H1 (cell line): ENCODE measurements around the gene TCERG1L. TPM values are rescaled to one million over a fixed set of nuclear protein-coding genes. Genes with fewer than 3 reads are reported as not detected.

Experiments used
- CTCF ChIA-PET: fragments of 300-600 bp; sonication (Branson Sonifier 250); formaldehyde crosslinking; loops from one replicate; lab custom pipeline; 2021; ENCODE audit not compliant: partially characterized antibody; lab: Charles Lee
- POLR2A ChIA-PET: fragments of 300-600 bp; sonication (Branson Sonifier 250); formaldehyde crosslinking; loops from one replicate; lab custom pipeline; 2021; ENCODE audit warnings: inconsistent platforms; ENCODE audit not compliant: partially characterized antibody; lab: Charles Lee
- DNase-seq, 2 experiments: peaks; one replicate each; pipeline versions ENCODE4 v3.0.0 to v3.0.0-alpha.2; 2010 to 2022; ENCODE audit warnings: low spot score in 2 of 2, low read depth in 1 of 2, mixed read lengths in 1 of 2
- FAIRE-seq: peaks from 2 replicates; lab custom pipeline; 2011; peaks lifted over from hg19 to GRCh38; lab: Jason Lieb, UNC
- H2AFZ ChIP-seq: 2 replicates; pipeline ENCODE4 v1.8.1; 2012; ENCODE audit warnings: low read length, inconsistent platforms
- H2AK5ac ChIP-seq: 2 replicates; pipeline ENCODE4 v1.6.1; 2013; ENCODE audit warnings: low read depth, low read length
- H2BK120ac ChIP-seq: replicated peaks from 2 replicates; pipeline ENCODE3; 2013; ENCODE audit warnings: low read depth, low read length, inconsistent platforms
- H2BK12ac ChIP-seq: 2 replicates; pipeline ENCODE4 v1.6.1; 2013; ENCODE audit warnings: low read depth, low read length
- H2BK15ac ChIP-seq: 2 replicates; pipeline ENCODE4 v1.6.1; 2013; ENCODE audit warnings: low read length
- H2BK20ac ChIP-seq: 2 replicates; pipeline ENCODE4 v1.6.1; 2013; ENCODE audit warnings: low read length
- H2BK5ac ChIP-seq: 2 replicates; pipeline ENCODE4 v1.6.1; 2013; ENCODE audit warnings: low read depth, low read length
- H3K14ac ChIP-seq: 2 replicates; pipeline ENCODE4 v1.6.1; 2013; ENCODE audit warnings: inconsistent platforms; ENCODE audit not compliant: insufficient read length
- H3K18ac ChIP-seq: 2 replicates; pipeline ENCODE4 v1.6.1; 2013; ENCODE audit warnings: low read length; ENCODE audit errors: extremely low read depth
- H3K23ac ChIP-seq: 2 replicates; pipeline ENCODE4 v1.6.1; 2013; ENCODE audit warnings: inconsistent platforms; ENCODE audit not compliant: insufficient read length
- H3K23me2 ChIP-seq: 2 replicates; pipeline ENCODE4 v1.6.1; 2013; ENCODE audit warnings: low read depth, low read length
- H3K27ac ChIP-seq: 2 replicates; pipeline ENCODE4 v1.6.1; 2011; ENCODE audit warnings: low read depth, low read length, inconsistent platforms
- H3K27me3 ChIP-seq, 4 experiments: replicated peaks in 1 of 4; 1 replicate in 1 of 4; 2 replicates in 3 of 4; pipeline versions ENCODE4 v1.6.1 to v1.8.1; 2011 to 2013; ENCODE audit warnings: low read length in 3 of 4, mild to moderate bottlenecking in 3 of 4, inconsistent platforms in 2 of 4, mixed read lengths in 2 of 4, moderate library complexity in 1 of 4; ENCODE audit not compliant: control insufficient read depth in 3 of 4, insufficient read depth in 3 of 4; ENCODE audit errors: extremely low read depth in 1 of 4
- H3K36me3 ChIP-seq, 4 experiments: 2 replicates each; pipeline versions ENCODE4 v1.6.1 to v1.8.1; 2011 to 2013; ENCODE audit warnings: mild to moderate bottlenecking in 4 of 4, low read length in 3 of 4, moderate library complexity in 2 of 4, control low read depth in 1 of 4, inconsistent platforms in 1 of 4; ENCODE audit not compliant: insufficient read depth in 4 of 4, control insufficient read depth in 2 of 4
- H3K4ac ChIP-seq: replicated peaks from 2 replicates; pipeline ENCODE3; 2013; ENCODE audit warnings: low read length, low read depth, mixed read lengths, inconsistent platforms; ENCODE audit not compliant: insufficient read length
- H3K4me1 ChIP-seq, 4 experiments: replicated peaks in 1 of 4; 1 replicate in 1 of 4; 2 replicates in 3 of 4; pipeline versions ENCODE4 v1.6.1 to v1.8.1; 2011 to 2013; ENCODE audit warnings: low read length in 3 of 4, inconsistent platforms in 2 of 4, mixed read lengths in 1 of 4; ENCODE audit not compliant: insufficient read depth in 4 of 4, control insufficient read depth in 3 of 4
- H3K4me2 ChIP-seq, 2 experiments: 2 replicates each; pipeline versions ENCODE4 v1.6.1 to v1.8.1; 2011 to 2013; ENCODE audit warnings: low read depth in 2 of 2, low read length in 2 of 2, control low read depth in 1 of 2, inconsistent platforms in 1 of 2, mild to moderate bottlenecking in 1 of 2; ENCODE audit not compliant: insufficient read depth in 1 of 2
- H3K4me3 ChIP-seq, 4 experiments: fragments of 200-600, 300-600 bp in 1 of 4; sonication (generic), shearing (Covaris generic), sonication (Bioruptor Twin) in 1 of 4; 2 replicates each; pipeline versions ENCODE4 v1.5.1 to v1.8.1; 2011 to 2016; ENCODE audit warnings: low read length in 4 of 4, low read depth in 3 of 4, control low read depth in 2 of 4, inconsistent platforms in 2 of 4, mild to moderate bottlenecking in 2 of 4, mixed read lengths in 1 of 4, moderate library complexity in 1 of 4; ENCODE audit not compliant: insufficient read depth in 2 of 4; ENCODE audit errors: extremely low read depth in 1 of 4
- H3K56ac ChIP-seq: replicated peaks from 2 replicates; pipeline ENCODE3; 2013; ENCODE audit warnings: low read depth, mild to moderate bottlenecking, mixed read lengths, low read length, inconsistent platforms; ENCODE audit not compliant: insufficient read length
- H3K79me1 ChIP-seq: 2 replicates; pipeline ENCODE4 v1.6.1; 2013; ENCODE audit warnings: low read depth, low read length, control low read depth
- H3K79me2 ChIP-seq, 2 experiments: 2 replicates each; pipeline versions ENCODE4 v1.6.1 to v1.8.1; 2012 to 2013; ENCODE audit warnings: low read length in 2 of 2, mild to moderate bottlenecking in 2 of 2, inconsistent platforms in 1 of 2; ENCODE audit not compliant: insufficient read depth in 2 of 2, control insufficient read depth in 1 of 2
- H3K9ac ChIP-seq, 4 experiments: replicated peaks in 1 of 4; 1 replicate in 1 of 4; 2 replicates in 3 of 4; pipeline versions ENCODE4 v1.6.1 to v1.8.1; 2011 to 2013; ENCODE audit warnings: low read depth in 3 of 4, low read length in 3 of 4, control low read depth in 2 of 4, mild to moderate bottlenecking in 2 of 4, moderate library complexity in 2 of 4, inconsistent platforms in 1 of 4; ENCODE audit errors: extremely low read depth in 1 of 4
- H3K9me3 ChIP-seq, 2 experiments: 2 replicates each; pipeline versions ENCODE4 v1.6.1 to v1.8.1; 2012 to 2013; ENCODE audit warnings: mild to moderate bottlenecking in 2 of 2, moderate library complexity in 2 of 2, control low read depth in 1 of 2, inconsistent platforms in 1 of 2, low read depth in 1 of 2, low read length in 1 of 2, mixed read lengths in 1 of 2; ENCODE audit not compliant: insufficient read depth in 2 of 2
- H4K20me1 ChIP-seq, 2 experiments: replicated peaks in 1 of 2; 2 replicates each; pipeline versions ENCODE3 to v1.8.1; 2011 to 2013; ENCODE audit warnings: inconsistent platforms in 2 of 2, low read length in 2 of 2, mild to moderate bottlenecking in 1 of 2; ENCODE audit not compliant: insufficient read depth in 2 of 2, control insufficient read depth in 1 of 2
- H4K5ac ChIP-seq: 2 replicates; pipeline ENCODE4 v1.6.1; 2013; ENCODE audit warnings: low read length, low read depth, mixed read lengths, inconsistent platforms; ENCODE audit not compliant: insufficient read length
- H4K8ac ChIP-seq: 2 replicates; pipeline ENCODE4 v1.8.0; 2013; ENCODE audit warnings: mild to moderate bottlenecking, moderate library complexity, low read length, inconsistent platforms; ENCODE audit not compliant: insufficient read depth; ENCODE audit errors: extremely low read depth
- H4K91ac ChIP-seq: replicated peaks from 2 replicates; pipeline ENCODE3; 2013; ENCODE audit warnings: low read length, mixed read lengths, inconsistent platforms; ENCODE audit not compliant: insufficient read length
- ATF2 ChIP-seq: IDR thresholded peaks from 2 replicates; pipeline ENCODE4 v1.6.1; 2012; ENCODE audit warnings: low read length, inconsistent platforms
- KDM1A ChIP-seq: fragments of 200-600, 300-600 bp; sonication (generic); IDR thresholded peaks from 2 replicates; pipeline ENCODE4 v1.7.1; 2016; ENCODE audit warnings: mild to moderate bottlenecking, low read length, borderline replicate concordance
- WGBS, 2 experiments: shearing (Covaris generic) in 1 of 2; methylation state at CpG; one replicate each; pipeline versions ENCODE4 v1.1.6 to v1.1.7; 2013 to 2015; ENCODE audit warnings: low lambda C conversion rate in 2 of 2, mixed read lengths in 2 of 2, inconsistent platforms in 1 of 2, low coverage in 1 of 2, missing lambda C conversion rate in 1 of 2; ENCODE audit not compliant: insufficient replicate concordance in 2 of 2, insufficient coverage in 1 of 2, insufficient read length in 1 of 2; ENCODE audit errors: extremely low coverage in 1 of 2, missing lambda C conversion rate in 1 of 2; 5-methylcytosine and 5-hydroxymethylcytosine counted together
- polyA plus RNA-seq, 7 experiments: library from polyadenylated mRNA; depleted of rRNA in 3 of 7; stranded (reverse) in 5 of 7; unstranded in 2 of 7; fragments of >200 nt in 5 of 7; fragments of 200-250 nt in 2 of 7; gene quantifications; 1 replicate in 5 of 7; 2 replicates in 1 of 7; 4 replicates in 1 of 7; pipeline versions ENCODE4 v1.2.1 to v1.2.3, GENCODE V29; 2011 to 2013; ENCODE audit warnings: missing spikeins in 2 of 7, mixed read lengths in 2 of 7
- total RNA-seq: library from RNA; stranded (reverse); fragmentation: NEBNext Ultra II Directional; extraction: Animal tissue kit (Norgen Biotek cat#: 25700); gene quantifications from 2 replicates; pipeline ENCODE4 v1.2.1, GENCODE V29; 2021
- TF ChIP-seq, protein P1 (sequence below): IDR thresholded peaks from 2 replicates; pipeline ENCODE4 v1.6.1; 2012; ENCODE audit warnings: inconsistent platforms

Gene TCERG1L
- total and polyA plus RNA-seq, 2 of the 8 experiments (the other 6 are each of a cell fraction or from before 2014, with no cell fraction given): 3.9 to 6.9 TPM

DNA sequence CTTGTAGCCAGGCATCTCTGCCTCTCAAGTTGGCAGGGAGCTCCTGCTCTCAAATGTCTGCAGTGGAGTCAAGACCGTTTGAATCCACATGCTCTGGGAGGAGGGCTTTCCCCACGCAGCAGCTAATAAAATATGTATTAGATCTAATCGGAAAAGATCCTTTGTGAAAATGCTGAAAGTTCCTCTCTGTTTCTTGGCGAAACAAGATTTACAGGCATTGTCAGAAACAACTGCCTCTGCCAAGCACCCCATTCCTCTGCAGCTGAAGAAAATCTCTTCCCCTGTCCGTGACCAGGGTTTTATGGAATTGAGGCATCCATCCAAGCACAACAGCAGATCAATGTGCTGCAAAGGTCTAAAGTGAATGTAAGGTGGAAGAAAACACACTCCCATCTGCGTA lies 165.8 kb downstream of the TCERG1L start:
- H3K9me3 ChIP-seq: peaks cover 0 to 7% of the 10 kb centered on the region in 2 experiments; a peak in 1 of 4 replicates
- H4K5ac ChIP-seq: no peak overlapping the region
- H3K23ac ChIP-seq: no peak overlapping the region
- no peak overlapping the region for H2BK15ac ChIP-seq
- H3K14ac ChIP-seq: no peak overlapping the region
- no peak overlapping the region for H3K4me3 ChIP-seq
- ChIA-PET POLR2A (no interaction called here), CTCF (interaction anchor here (0.8 kb wide), 1 partner anchor 460 kb away, joined by 3 read pairs; no protein-coding TSS in a partner anchor)
- H3K4me2 ChIP-seq: no peak overlapping the region
- H3K18ac ChIP-seq: no peak overlapping the region
- H3K9ac ChIP-seq: no peak overlapping the region
- H3K4ac ChIP-seq: no peak overlapping the region
- H3K27ac ChIP-seq: no peak overlapping the region
- TF ChIP-seq, protein P1, sequence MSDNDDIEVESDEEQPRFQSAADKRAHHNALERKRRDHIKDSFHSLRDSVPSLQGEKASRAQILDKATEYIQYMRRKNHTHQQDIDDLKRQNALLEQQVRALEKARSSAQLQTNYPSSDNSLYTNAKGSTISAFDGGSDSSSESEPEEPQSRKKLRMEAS: no peak
- no peak for TF ChIP-seq ATF2
- no peak for TF ChIP-seq KDM1A
- WGBS, 2 experiments: 83% methylated on average over 6 of the region's 6 CpGs; no CpG with 5 or more reads in 1 of the 2 experiments
- no peaks in the 10 kb centered on the region for H3K79me1 ChIP-seq
- H2BK12ac ChIP-seq: no peak overlapping the region
- H3K27me3 ChIP-seq: no peaks in the 10 kb centered on the region; a peak in 1 of 7 replicates
- no peak overlapping the region for H4K8ac ChIP-seq
- H3K23me2 ChIP-seq: no peaks in the 10 kb centered on the region
- no peak overlapping the region for H2AK5ac ChIP-seq
- H3K79me2 ChIP-seq: no peaks in the 10 kb centered on the region
- H2AFZ ChIP-seq: no peak overlapping the region
- no peak overlapping the region for H2BK120ac ChIP-seq
- DNase-seq (no peak), FAIRE-seq (no peak)
- no peaks in the 10 kb centered on the region for H3K36me3 ChIP-seq
- H3K4me1 ChIP-seq: peaks cover 0 to 3% (median 1%) of the 10 kb centered on the region in 4 experiments; a peak in 5 of 7 replicates
- H4K91ac ChIP-seq: no peak overlapping the region
- H4K20me1 ChIP-seq: no peaks in the 10 kb centered on the region
- H2BK20ac ChIP-seq: no peak overlapping the region
- no peak overlapping the region for H2BK5ac ChIP-seq
- H3K56ac ChIP-seq: no peak overlapping the region
